Measurements from ENCODE around the gene COPS9. TPM values are rescaled to one million over a fixed set of nuclear protein-coding genes. Genes with fewer than 3 reads are reported as not detected.

The COPS9 gene
- polyA plus RNA-seq, 1 donor: 92.4 TPM

GRCh38 chr2:240165661-240166060, 29.6 kb upstream of the COPS9 start:
- no peak for DNase-seq

DNA sequence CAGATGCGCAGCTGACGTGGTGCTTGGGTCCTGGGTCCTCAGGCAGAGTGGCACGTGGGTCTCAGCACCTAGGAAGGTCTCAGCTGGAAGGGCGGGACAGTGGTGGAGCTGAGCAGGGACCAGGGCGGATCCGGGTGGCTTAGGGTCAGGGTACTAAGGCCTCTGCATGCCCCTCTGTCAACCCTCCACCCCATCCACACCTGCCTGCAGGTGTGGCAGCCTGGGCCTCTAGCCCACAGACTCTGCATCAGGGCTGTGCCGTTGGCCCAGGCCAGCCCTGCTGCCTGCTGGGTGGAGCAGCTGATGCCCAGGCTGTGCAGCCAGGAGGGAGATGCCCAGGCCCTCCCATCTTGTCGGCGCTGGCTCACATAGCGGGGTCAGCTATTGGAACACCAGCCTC, 28.9 kb upstream of the COPS9 start:
- DNase-seq: no peak

DNA sequence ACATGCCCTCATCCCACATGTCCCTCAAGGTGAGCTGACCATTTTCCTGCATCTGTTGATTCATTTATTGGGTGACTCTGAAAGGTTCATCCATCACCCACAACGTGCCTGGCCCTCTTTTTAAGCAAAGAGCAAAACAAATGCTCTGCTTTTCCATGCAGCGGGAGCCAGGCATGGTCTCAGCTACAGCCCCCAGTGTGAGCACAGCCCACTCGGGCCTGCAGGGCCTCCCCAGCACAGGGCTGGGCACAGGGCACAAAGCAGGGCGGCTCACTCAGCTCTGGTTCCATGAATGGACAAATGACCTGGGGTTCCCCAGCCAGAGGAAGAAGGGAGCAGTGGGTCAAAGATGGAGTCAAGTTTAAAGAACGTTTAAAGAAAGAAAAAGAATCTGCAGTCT, 28.5 kb upstream of the COPS9 start:
- DNase-seq: no peak

- DNase-seq: no peak
These were observed 27.9 kb upstream of the COPS9 start for GRCh38 chr2:240163844-240164574.

- no peak for DNase-seq
These were observed 27.0 kb upstream of the COPS9 start for GRCh38 chr2:240162939-240163714.

DNA sequence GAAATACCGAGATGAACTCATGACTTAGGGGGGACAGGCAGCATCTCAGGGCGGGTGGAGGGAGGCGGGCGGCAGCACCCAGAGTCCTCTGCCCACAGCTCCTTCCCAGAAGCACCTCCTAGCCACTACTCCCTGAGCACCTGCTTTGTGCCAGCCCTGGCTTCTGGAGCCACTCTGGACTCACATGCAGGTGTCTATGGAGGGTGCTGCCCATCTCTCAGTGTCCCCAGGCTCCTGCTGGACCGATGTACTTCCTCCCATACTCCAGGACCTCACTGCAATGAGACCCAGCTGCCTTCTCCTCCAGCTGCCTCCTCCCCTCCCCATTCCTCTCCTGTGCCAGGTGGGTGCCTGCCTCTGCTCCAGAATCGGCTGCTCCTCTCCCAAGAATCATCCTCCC, 26.4 kb upstream of the COPS9 start:
- DNase-seq: no peak

GRCh38 chr2:240162032-240162431, 25.9 kb upstream of the COPS9 start:
- no peak for DNase-seq

DNA sequence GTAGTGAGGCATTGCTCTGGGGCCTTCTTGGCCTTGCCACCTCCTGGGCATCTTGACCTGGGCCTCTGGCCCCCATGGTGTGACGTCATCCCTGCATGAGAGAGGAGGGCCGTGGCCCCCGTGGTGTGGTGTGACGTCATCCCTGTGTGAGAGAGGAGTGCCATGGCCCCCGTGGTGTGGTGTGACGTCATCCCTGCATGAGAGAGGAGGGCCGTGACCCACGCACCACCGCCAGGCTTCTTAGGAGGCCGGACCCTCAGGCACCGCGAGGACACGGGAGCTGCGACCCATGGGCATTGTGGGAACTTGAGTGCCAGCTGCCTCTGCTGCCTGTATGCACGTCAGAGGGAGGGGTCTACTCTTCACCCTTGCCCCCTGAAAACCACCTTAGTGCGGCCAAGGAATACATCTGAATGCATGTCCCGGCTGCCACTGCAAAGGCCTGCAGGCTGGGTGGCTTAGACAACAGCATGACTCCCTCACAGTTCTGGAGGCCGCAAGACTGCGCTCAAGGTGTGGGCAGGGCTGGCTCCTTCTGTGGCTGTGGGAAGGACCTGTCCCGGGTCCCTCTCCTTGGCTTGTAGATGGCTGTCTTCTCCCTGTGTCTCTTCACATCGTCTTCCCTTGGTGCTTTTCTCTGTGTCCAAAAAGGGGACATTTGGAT, 25.1 kb upstream of the COPS9 start:
- DNase-seq: no peak

- DNase-seq: no peak
These were observed 24.4 kb upstream of the COPS9 start for GRCh38 chr2:240160291-240161086.

- DNase-seq: no peak
These were observed 23.2 kb upstream of the COPS9 start for GRCh38 chr2:240159251-240159839.

DNA sequence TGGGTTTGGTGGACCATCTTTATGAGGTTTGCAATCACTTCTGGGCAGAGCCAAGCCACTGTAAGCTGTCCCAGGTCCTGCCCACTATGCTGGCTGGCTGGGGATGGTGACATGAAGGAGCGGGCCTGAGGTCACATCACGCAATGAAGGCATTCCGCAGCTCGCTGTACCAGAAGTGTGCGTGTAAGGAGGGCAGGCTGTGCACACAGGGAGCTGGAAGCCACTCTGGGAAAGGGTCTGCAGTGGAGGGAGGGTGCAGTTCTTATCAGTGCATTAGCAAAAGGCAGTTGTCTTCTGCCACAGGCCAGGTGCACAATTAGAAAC, 21.0 kb upstream of the COPS9 start:
- DNase-seq: no peak

DNA sequence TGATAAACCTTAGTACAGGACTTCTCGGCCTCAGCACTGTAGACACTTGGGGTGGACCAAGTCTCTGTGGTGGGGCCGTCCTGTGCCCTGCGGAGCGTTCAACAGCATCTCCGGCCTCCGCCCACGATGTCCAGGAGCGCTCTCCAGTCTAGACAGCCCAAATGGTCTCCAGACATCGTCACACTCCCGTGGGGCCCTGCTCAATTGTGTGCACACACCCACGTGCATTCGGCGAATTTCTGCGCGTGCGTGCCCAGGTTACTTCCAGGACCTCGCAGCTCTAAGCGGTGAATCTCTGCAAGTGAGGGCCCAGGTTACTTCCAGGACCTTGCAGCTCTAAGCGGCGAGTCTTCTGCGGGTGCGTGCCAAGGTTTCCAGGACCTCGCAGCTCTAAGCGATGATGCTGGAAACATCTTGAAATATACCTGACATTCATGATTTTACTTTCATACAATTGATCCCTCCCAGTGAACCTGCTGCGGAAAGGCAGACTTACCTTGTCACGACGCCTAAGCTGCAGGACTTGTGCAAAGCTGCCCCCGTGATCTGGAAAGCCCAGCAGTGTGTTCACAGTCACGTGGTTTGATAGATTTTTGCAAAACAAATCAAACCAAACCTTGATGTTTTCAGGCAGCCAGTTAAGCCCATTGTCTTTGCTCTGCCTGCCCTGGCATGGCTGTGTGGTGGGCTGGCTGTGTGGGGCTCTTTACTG, 20.5 kb upstream of the COPS9 start:
- no peak for DNase-seq

DNA sequence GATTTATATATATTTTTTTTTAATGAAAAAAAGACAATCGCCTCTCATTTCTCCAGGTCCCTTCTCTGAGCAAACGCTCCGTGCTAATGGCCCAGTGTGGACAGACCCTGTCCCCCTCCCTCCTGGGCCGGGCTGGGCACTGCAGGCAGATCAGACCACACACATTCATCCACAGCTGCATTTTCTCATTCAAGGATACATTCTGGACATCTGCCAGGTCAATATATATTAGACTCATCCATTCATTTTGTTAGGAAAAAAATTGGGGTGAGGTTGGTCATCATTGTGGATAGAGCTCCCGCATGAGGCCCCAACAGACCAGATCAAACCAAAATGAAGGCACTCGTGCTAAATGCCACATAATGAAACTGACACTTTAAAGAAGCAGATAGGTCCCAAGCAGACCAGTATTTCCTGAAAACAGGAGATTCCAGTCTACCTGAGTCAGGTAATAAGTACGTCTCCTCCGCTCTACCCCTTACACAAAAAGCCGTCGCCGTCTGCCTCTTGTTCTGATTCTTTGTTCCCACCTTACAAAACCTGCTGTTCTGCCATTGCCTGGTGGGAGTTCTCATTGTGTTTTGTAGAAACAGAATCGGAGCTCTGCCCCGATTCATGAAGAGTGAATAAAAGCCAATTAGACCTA, 19.8 kb upstream of the COPS9 start:
- DNase-seq: no peak

GRCh38 chr2:240155048-240155744, 19.1 kb upstream of the COPS9 start:
- DNase-seq: no peak

DNA sequence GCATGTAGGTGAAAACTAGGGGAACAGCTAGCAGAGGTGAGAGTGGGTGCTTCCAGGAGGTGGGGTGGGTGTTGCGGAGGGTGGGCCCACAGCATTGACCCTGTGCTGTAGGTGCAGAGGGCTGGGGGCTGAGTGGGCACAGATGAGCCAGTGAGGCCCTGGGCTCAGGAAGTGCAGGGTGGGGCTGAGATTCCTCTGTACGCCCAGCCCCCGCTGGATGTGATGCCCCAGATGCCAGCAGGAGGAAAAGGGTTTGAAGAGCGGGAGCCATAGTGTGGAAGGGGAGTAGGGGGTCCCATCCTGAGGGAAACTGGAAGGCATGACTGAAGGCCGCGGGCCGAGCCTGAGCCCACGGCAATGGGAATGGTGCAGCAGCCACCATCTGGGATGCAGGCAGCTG, 18.5 kb upstream of the COPS9 start:
- no peak for DNase-seq

DNA sequence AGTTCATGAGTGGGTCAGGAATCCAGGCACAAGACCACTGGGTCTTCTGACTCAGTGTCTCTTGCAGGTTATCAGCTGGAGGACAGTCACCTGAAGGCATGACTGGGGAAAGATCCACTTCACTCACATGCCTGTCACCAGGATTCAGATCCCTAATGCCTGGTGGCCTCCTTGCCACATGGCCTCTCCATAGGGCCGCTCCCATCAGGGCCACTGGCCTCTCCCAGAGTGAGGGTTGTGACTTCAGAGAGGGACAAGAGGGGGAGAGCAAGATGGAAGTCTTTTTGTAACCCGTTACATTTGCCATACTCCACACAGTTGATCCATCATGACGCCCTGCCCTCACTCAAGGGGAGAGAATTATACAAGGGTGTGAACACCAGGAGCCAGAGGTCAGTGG, 17.3 kb upstream of the COPS9 start:
- no peak for DNase-seq

GRCh38 chr2:240151477-240152031, 15.4 kb upstream of the COPS9 start:
- no peak for DNase-seq

DNA sequence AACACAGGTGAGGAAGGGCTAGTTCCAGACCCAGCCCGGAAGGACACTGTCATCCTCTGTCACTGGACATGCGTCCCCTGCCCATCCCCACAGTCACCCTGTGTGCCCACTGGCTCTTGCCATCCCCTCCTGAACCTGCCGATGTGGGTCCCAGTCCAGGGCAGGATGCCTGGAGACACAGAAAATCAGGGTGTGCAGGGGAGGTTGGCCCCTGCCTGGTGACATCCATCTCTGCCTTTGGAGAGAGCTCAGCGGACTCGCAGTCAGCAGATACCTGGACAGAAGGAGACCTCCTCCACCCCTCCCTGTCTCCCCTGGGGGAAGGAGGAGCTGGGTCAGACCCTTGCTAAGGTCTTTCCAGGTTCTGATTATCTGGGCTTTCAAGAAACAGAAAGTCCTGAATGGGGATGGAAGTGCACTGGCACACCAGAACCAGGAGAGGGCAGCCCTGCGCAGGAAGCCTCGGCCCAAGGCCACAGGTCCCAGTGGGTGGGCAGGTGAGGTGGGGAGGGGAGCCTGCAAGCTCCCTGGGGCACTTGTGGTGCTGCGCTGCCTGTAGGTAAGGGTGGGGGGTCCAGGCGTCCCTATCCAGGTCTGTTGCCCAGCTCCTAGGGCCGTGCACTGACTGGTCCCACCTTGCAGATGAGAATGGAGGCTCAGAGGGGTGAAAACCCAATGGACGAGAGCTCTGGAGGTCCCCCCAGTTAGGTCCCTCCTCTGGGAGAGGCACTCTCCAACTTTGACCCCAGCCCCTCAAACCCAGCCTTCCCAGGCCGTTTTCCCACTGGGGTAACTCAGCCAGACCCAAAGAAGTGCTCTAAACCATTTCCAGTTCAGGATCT, 14.1 kb upstream of the COPS9 start:
- DNase-seq: no peak

DNA sequence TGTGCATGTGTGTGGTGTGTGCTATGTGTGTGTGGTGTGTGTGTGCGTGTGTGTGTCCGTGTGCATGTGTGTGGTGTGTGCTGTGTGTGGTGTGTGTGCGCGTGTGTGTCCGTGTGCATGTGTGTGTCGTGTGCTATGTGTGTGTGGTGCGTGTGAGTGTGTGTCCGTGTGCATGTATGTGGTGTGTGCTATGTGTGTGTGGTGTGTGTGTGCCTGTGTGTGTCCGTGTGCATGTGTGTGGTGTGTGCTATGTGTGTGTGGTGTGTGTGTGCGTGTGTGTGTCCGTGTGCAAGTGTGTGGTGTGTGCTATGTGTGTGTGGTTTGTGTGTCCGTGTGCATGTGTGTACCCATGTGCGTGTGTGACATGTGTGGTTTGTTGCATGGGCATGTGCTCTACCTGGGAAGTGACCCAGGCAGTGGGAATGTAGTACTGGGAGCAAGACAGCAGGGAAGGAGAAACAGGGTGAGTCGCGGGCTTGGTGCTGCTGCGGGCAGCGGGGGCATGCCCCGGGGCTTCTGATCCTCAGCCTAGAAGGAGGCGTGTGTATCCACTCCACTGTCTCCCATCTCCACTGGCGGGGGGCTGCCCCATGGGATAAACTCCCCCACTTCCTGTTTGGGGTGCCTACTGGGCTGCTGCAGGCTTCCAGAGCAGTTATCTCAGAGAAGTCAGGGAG, 11.9 kb upstream of the COPS9 start:
- no peak for DNase-seq
